PC-3 (cell line): ENCODE results near the gene ANKRD66. TPM values are rescaled to one million over a fixed set of nuclear protein-coding genes. Genes with fewer than 3 reads are reported as not detected.

Source experiments
- ATAC-seq: fragments of 200-7000 bp; cut with Tn5 transposase; 2 replicates; pipeline ENCODE4 v1.9.1; 2020; ENCODE audit warnings: mild to moderate bottlenecking, moderate library complexity
- BruUV-seq: library from RNA; stranded (reverse); fragments of 400-500 nt; replicated peaks from 2 replicates; lab custom pipeline; 2021; lab: Mats Ljungman, UMichigan
- CTCF ChIA-PET: fragments of 300-600 bp; sonication (Branson Sonifier 250); formaldehyde crosslinking; loops from one replicate; lab custom pipeline; 2022; ENCODE audit warnings: antibody characterized with exemption; lab: Charles Lee
- POLR2A ChIA-PET: fragments of 300-600 bp; sonication (Branson Sonifier 250); formaldehyde crosslinking; loops from one replicate; lab custom pipeline; 2022; ENCODE audit warnings: antibody characterized with exemption; ENCODE audit not compliant: unreplicated experiment; lab: Charles Lee
- DNase-seq: peaks from one replicate; pipeline ENCODE4 v3.0.0-alpha.2; 2015
- H2AFZ ChIP-seq: fragments of 300-600 bp; sonication (generic); 2 replicates; pipeline ENCODE4 v1.6.0; 2016; ENCODE audit warnings: antibody characterized with exemption, low read length
- H3F3A ChIP-seq: fragments of 300-600 bp; sonication (generic); one replicate; pipeline ENCODE4 v1.6.0; 2017; ENCODE audit warnings: antibody characterized with exemption, low read length, control low read depth, mild to moderate bottlenecking; ENCODE audit not compliant: unreplicated experiment
- H3K27ac ChIP-seq: fragments of 300-600 bp; sonication (generic); 2 replicates; pipeline ENCODE4 v1.5.1; 2016; ENCODE audit warnings: mild to moderate bottlenecking, low read length
- H3K27me3 ChIP-seq: fragments of 300-600 bp; sonication (generic); 2 replicates; pipeline ENCODE4 v1.6.1; 2016; ENCODE audit warnings: low read length, mixed read lengths
- H3K36me3 ChIP-seq: fragments of 300-600 bp; sonication (generic); 2 replicates; pipeline ENCODE4 v1.6.1; 2016; ENCODE audit warnings: low read depth, mixed run types, low read length, mixed read lengths
- H3K4me1 ChIP-seq: fragments of 300-600 bp; sonication (generic); 2 replicates; pipeline ENCODE4 v1.5.1; 2016; ENCODE audit warnings: low read length; ENCODE audit not compliant: insufficient read depth
- H3K4me2 ChIP-seq: fragments of 300-600 bp; sonication (generic); 2 replicates; pipeline ENCODE4 v1.6.0; 2016; ENCODE audit warnings: low read length
- H3K4me3 ChIP-seq: fragments of 300-600 bp; sonication (generic); 2 replicates; pipeline ENCODE4 v1.5.1; 2016; ENCODE audit warnings: mild to moderate bottlenecking, low read length, mixed read lengths
- H3K79me2 ChIP-seq: fragments of 300-600 bp; sonication (generic); 2 replicates; pipeline ENCODE4 v1.6.1; 2017; ENCODE audit warnings: low read length, mixed read lengths
- H3K9ac ChIP-seq: fragments of 300-600 bp; sonication (generic); 2 replicates; pipeline ENCODE4 v1.6.0; 2016; ENCODE audit warnings: mild to moderate bottlenecking, low read length
- H3K9me2 ChIP-seq: fragments of 300-600 bp; sonication (generic); replicated peaks from 2 replicates; pipeline ENCODE4 v1.6.1; 2016; ENCODE audit warnings: mixed run types, low read length, mixed read lengths
- H3K9me3 ChIP-seq: fragments of 300-600 bp; sonication (generic); 2 replicates; pipeline ENCODE4 v1.6.1; 2016; ENCODE audit warnings: low read length, mixed read lengths
- H4K20me1 ChIP-seq: fragments of 300-600 bp; sonication (generic); 2 replicates; pipeline ENCODE4 v1.6.1; 2016; ENCODE audit warnings: low read length, mixed read lengths
- EZH2 ChIP-seq: fragments of 300-600 bp; sonication (generic); IDR thresholded peaks from one replicate; pipeline ENCODE4 v1.6.1; 2017; ENCODE audit warnings: antibody characterized with exemption, mild to moderate bottlenecking, low read length; ENCODE audit not compliant: unreplicated experiment
- EZH2phosphoT487 ChIP-seq: fragments of 300-600 bp; sonication (generic); IDR thresholded peaks from 2 replicates; pipeline ENCODE4 v1.6.1; 2018; ENCODE audit warnings: mild to moderate bottlenecking, antibody characterized with exemption, low read length, borderline replicate concordance
- intact Hi-C: fragments of 100-400 bp; cut with micrococcal nuclease; formaldehyde crosslinking; loops from 2 replicates; pipeline ENCODE4 v1.9.0; 2023
- total RNA-seq: library from RNA; depleted of rRNA; stranded (reverse); fragments of >200 nt; gene quantifications from 2 replicates; pipeline ENCODE4 v1.2.3, GENCODE V29; 2014
- TF ChIP-seq, protein P1 (sequence below): fragments of 300-600 bp; sonication (generic); conservative IDR thresholded peaks from 2 replicates; pipeline ENCODE4 v1.5.1; 2017; ENCODE audit warnings: antibody characterized with exemption, low read depth, mild to moderate bottlenecking, low read length

The ANKRD66 gene
- total RNA-seq, 1 experiment from 2014 or later = not detected

DNA sequence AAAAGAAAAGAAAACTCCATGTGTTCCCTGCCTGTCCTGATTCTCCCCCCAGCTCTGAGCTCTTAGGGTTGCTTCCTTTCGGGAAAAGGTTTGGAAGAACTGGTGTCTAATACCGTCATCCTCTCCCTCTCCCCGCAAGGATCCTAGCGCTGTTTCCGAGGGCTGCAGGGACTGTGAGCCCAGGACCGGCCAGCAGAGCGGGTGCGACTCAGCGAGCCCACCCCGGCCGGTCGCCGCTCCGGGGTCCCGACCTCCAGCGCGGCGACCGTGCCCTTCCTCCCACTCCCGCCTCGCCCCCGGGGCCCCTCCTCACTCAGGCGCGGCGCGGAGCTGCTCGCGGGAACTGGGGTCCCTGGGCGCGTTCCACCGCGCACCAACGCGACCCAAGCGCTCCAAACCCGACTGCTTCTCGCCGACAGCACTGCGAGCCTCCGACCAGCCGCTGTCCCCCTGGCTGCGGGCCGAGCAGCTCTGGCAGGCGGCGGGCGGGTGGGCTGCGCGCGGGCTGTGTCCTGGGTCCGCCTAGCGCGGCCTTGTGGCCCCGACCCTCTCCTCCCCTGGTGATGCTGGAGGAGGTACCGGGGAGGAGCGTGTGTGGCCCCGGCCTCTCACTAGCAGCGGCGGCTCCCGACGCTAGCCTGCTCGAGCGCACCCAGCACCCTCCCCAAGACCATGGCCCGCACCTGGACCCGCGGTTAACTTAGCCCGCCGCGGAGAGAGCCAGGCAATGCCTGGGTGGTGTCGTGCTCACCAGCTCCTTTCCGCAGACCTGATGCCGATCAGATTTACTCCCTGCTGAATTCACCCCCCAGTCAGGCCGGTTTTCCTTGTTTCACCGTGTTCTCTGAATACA, 11.6 kb upstream of the ANKRD66 start, which contains the start of gene PLA2G7:
PLA2G7 (minus strand) TSS at position 509 of the 853 bp plus-strand sequence. CDS start 12,484 bp downstream, outside the sequence.
- Histone ChIP-seq H3F3A (no peaks in the 10 kb centered on the region), H3K27ac (peak within 1 kb of the TSS; percentile 59), H3K4me1 (peaks cover 40% of the 10 kb centered on the region), H3K9ac (peak within 1 kb of the TSS; percentile 72), H2AFZ (peak within 1 kb of the TSS; percentile 94), H3K36me3 (no peaks in the 10 kb centered on the region), H3K4me3 (peak within 1 kb of the TSS; percentile 87), H3K79me2 (no peaks in the 10 kb centered on the region), H3K9me3 (no peaks in the 10 kb centered on the region), H3K9me2 (no peaks in the 10 kb centered on the region), H4K20me1 (no peaks in the 10 kb centered on the region), H3K27me3 (no peaks in the 10 kb centered on the region), H3K4me2 (peak within 1 kb of the TSS; percentile 99)
- DNase-seq = peak; percentile 69
- CTCF ChIA-PET = interaction anchor here (0.6 kb wide), 1 partner anchor 44 kb away, joined by 6 read pairs; no protein-coding TSS in a partner anchor
- POLR2A ChIA-PET = interaction anchor here (0.5 kb wide), 1 partner anchor 58 kb away, joined by 3 read pairs; no protein-coding TSS in a partner anchor
- intact Hi-C loops = loop anchor here (1.0 to 5.0 kb wide), 3 partner anchors 16 to 83 kb away; partner anchors contain the start of genes CYP39A1 and SLC25A27
- BruUV-seq = no TSS peak
- ATAC-seq = peak; percentile 65
- TF ChIP-seq EZH2 (no peak), EZH2phosphoT487 (no peak)
- TF ChIP-seq, protein P1, sequence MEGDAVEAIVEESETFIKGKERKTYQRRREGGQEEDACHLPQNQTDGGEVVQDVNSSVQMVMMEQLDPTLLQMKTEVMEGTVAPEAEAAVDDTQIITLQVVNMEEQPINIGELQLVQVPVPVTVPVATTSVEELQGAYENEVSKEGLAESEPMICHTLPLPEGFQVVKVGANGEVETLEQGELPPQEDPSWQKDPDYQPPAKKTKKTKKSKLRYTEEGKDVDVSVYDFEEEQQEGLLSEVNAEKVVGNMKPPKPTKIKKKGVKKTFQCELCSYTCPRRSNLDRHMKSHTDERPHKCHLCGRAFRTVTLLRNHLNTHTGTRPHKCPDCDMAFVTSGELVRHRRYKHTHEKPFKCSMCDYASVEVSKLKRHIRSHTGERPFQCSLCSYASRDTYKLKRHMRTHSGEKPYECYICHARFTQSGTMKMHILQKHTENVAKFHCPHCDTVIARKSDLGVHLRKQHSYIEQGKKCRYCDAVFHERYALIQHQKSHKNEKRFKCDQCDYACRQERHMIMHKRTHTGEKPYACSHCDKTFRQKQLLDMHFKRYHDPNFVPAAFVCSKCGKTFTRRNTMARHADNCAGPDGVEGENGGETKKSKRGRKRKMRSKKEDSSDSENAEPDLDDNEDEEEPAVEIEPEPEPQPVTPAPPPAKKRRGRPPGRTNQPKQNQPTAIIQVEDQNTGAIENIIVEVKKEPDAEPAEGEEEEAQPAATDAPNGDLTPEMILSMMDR = no peak

DNA sequence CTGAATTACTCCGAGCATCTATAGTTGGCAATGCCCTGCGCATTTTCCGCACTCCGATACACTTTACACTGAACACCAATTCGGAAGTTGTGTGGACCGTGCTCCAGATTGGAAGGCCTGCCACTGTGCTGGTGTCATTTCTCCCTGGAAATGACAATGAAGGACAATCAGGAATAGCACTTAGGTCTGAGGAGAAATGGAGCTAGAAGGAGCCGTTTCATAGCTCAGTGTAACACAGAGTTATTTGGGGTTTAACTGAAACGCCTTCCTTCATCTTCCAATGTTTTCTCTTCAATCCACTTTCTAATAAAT, 11.1 kb upstream of the ANKRD66 start:
- Histone ChIP-seq H3K36me3 (no peaks in the 10 kb centered on the region), H3K9me2 (no peaks in the 10 kb centered on the region), H3F3A (no peaks in the 10 kb centered on the region), H3K9me3 (no peaks in the 10 kb centered on the region), H3K27ac (no peak overlapping the region), H4K20me1 (no peaks in the 10 kb centered on the region), H3K4me3 (peak overlapping the region; percentile 87), H2AFZ (peak overlapping the region; percentile 94), H3K79me2 (no peaks in the 10 kb centered on the region), H3K27me3 (no peaks in the 10 kb centered on the region), H3K4me2 (peak overlapping the region; percentile 99), H3K9ac (peak overlapping the region; percentile 72), H3K4me1 (peaks cover 40% of the 10 kb centered on the region)
- DNase-seq = no peak
- no peak; the same call in 1 of the 2 replicates for ATAC-seq
- POLR2A ChIA-PET = interaction anchor here (0.6 kb wide), 1 partner anchor 51 kb away, joined by 3 read pairs; no protein-coding TSS in a partner anchor
- intact Hi-C loops = loop anchor here (2.0 kb wide), 1 partner anchor 17 kb away; no protein-coding TSS in a partner anchor
- CTCF ChIA-PET = no interaction called here
- BruUV-seq = no TSS peak
- TF ChIP-seq EZH2phosphoT487 = no peak
- TF ChIP-seq EZH2 = no peak
- TF ChIP-seq, protein P1 = no peak
